Heart left ventricle (tissue), 16 donors: Measurements from ENCODE around the gene SERPINB6. TPM values are rescaled to one million over a fixed set of nuclear protein-coding genes. Genes with fewer than 3 reads are reported as not detected.
"Not testable (repeated sequence)": the region's sequence is repeated elsewhere in the genome, so short reads cannot be mapped to it uniquely, and the experiment has no call there.

Experiments
- ATAC-seq, 4 donors: fragments of 200-7000 bp; cut with Tn5 transposase; one replicate each; pipeline ENCODE4 v1.9.1; 2020 to 2022; ENCODE audit warnings: moderate library complexity in 4 of 4, mild to moderate bottlenecking in 3 of 4, moderate number of reproducible peaks in 1 of 4
- DNase-seq, 5 donors: peaks; one replicate each; pipeline ENCODE4 v3.0.0-alpha.2; 2020
- H3K27ac ChIP-seq, 12 donors: fragments of 200-600 bp; sonication (generic) in 4 of 12; one replicate each; pipeline versions ENCODE4 v1.5.0 to v1.8.0; 2016 to 2022; ENCODE audit warnings: mild to moderate bottlenecking in 2 of 12
- H3K27me3 ChIP-seq, 9 donors: fragments of 200-600 bp; sonication (generic) in 2 of 9; one replicate each; pipeline versions ENCODE4 v1.5.1 to v1.8.0; 2016 to 2022; ENCODE audit warnings: mild to moderate bottlenecking in 3 of 9
- H3K36me3 ChIP-seq, 9 donors: fragments of 200-600 bp; sonication (generic) in 2 of 9; one replicate each; pipeline versions ENCODE4 v1.5.0 to v1.8.0; 2018 to 2022; ENCODE audit warnings: mild to moderate bottlenecking in 2 of 9
- H3K4me1 ChIP-seq, 12 donors: fragments of 200-600 bp; sonication (generic) in 4 of 12; one replicate each; pipeline versions ENCODE4 v1.5.0 to v1.8.0; 2016 to 2022; ENCODE audit warnings: mild to moderate bottlenecking in 3 of 12
- H3K4me3 ChIP-seq, 12 donors: fragments of 200-600 bp; sonication (generic) in 4 of 12; one replicate each; pipeline versions ENCODE4 v1.5.0 to v1.8.0; 2017 to 2022; ENCODE audit warnings: mild to moderate bottlenecking in 9 of 12, moderate library complexity in 4 of 12
- H3K9me3 ChIP-seq, 12 donors: fragments of 200-600 bp; sonication (generic) in 4 of 12; one replicate each; pipeline versions ENCODE4 v1.5.0 to v1.8.0; 2016 to 2022; ENCODE audit warnings: mild to moderate bottlenecking in 1 of 12
- CTCF ChIP-seq, 12 donors: fragments of 200-600 bp; sonication (generic) in 4 of 12; IDR thresholded peaks; one replicate each; pipeline versions ENCODE4 v1.5.0 to v1.8.0; 2018 to 2022; ENCODE audit warnings: antibody characterized with exemption in 12 of 12, mild to moderate bottlenecking in 5 of 12
- POLR2A ChIP-seq, 2 donors: fragments of 450-650 bp; IDR thresholded peaks; one replicate each; pipeline ENCODE4 v1.6.1; 2017; ENCODE audit warnings: antibody characterized with exemption in 2 of 2, mild to moderate bottlenecking in 2 of 2, moderate library complexity in 2 of 2
- WGBS, 4 donors: extraction: QIAGEN DNeasy Blood & Tissue Kit in 2 of 4; methylation state at CpG; one replicate each; pipeline versions ENCODE4 v1.1.5 to v1.1.7; 2013 to 2018; 5-methylcytosine and 5-hydroxymethylcytosine counted together
- intact Hi-C, 10 donors: fragments of 100-400 bp; cut with DNase I; formaldehyde crosslinking; loops; one replicate each; pipeline versions ENCODE4 v1.11.1 to v1.14.2; 2022
- polyA plus RNA-seq, 2 donors: library from polyadenylated mRNA; stranded (reverse); fragments of 200-250 nt; gene quantifications; one replicate each; pipeline ENCODE4 v1.2.3, GENCODE V29; 2013
- total RNA-seq, 9 donors: library from RNA; depleted of rRNA in 2 of 9; stranded (reverse); fragments of >200 nt in 2 of 9; fragmentation: NEBNext Ultra II Directional in 3 of 9; extraction: Animal tissue kit (Norgen Biotek cat#: 25700) in 3 of 9; gene quantifications; one replicate each; pipeline versions ENCODE4 v1.1.0 to v1.2.4, GENCODE V29; 2016 to 2023
- donor health status: ischemic (EF 13 %, LVEDD 7.1; RV severe dilation, severe dysfunction).
- donor health status: healthy with polysubstance abuse.
- donor health status: DM: no; HTN: yes; CAD: no.
- donor health status: DM: no; HTN: no; CAD: no.
- donor health status: ischemic (EF 25% LVEDD 6.9; RV normal size, moderate dysfunction).
- donor health status: ischemic (EF 25% LVEDD 5.7; RV mildly dilated, moderate dysfunction).
- donor health status: healthy.
- donor health status: DM: yes; HTN: yes; CAD: no.
- donor health status: ischemic (EF 35%, LVEDD 5.7; RV mildly dilated, moderate dysfunction).
- donor health status: nonischemic (EF 11% LVEDD 7.7; RV severe dilation, severe dysfunction).
- donor health status: DM: yes; HTN: yes; CAD: no.
- donor health status: PGD.
- donor health status: ischemic (EF 29% LVEDD 5.4; RV normal size, mild dysfunction).
- donor health status: nonischemic (EF 23%, LVEDD 6.1; RV moderate dilation, normal function).

Gene SERPINB6
- total and polyA plus RNA-seq, 11 donors: 146 to 246 (median 186) TPM

DNA sequence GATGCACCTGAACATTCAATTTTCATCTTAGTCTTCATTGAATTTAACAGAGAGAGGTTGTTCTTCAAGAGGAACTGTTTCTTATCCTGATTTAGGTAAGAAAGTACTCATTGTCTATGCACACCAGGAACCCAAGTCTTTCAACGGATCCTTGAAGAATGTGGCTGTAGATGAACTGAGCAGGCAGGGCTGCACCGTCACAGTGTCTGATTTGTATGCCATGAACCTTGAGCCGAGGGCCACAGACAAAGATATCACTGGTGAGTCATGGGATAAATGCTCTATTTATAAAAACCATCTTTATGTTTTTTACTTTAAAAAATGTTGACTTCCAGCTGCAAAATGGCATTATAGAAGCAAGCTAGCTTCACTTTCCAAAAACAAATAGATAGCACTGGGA lies 38.6 kb upstream of the SERPINB6 start:
- TF ChIP-seq POLR2A (IDR thresholded peaks at IDR 0.05) (no peak), CTCF (IDR thresholded peaks at IDR 0.05) (no peak)
- DNase-seq: no peak
- Histone ChIP-seq H3K27me3 (no peaks in the 10 kb centered on the region), H3K27ac (no peak overlapping the region), H3K9me3 (peaks cover 0 to 26% (median 10%) of the 10 kb centered on the region in 12 donors), H3K36me3 (peaks cover 0 to 98% (median 89%) of the 10 kb centered on the region in 9 donors), H3K4me1 (peaks cover 0 to 6% (median 0%) of the 10 kb centered on the region in 12 donors), H3K4me3 (no peak overlapping the region)
- 87 to 89% (median 88%) methylated on average over 3 of the region's 3 CpGs for WGBS, 4 donors
- ATAC-seq: no peak
- intact Hi-C loops: no loop called here

DNA sequence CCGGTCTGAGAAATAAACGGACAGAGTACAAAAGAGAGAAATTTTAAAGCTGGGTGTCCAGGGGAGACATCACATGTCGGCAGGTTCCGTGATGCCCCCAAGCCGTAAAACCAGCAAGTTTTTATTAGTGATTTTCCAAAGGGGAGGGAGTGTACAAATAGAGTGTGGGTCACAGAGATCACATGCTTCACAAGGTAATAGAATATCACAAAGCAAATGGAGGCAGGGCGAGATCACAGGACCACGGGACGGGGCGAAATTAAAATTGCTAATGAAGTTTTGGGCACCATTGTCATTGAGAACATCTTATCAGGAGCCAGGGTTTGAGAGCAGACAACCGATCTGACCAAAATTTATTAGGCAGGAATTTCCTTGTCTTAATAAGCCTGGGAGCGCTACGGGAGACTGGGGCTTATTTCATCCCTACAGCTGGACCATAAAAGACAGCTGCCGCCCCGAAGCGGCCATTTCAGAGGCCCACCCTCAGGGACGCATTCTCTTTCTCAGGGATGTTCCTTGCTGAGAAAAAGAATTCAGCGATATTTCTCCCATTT lies 37.4 kb upstream of the SERPINB6 start:
- ATAC-seq, H3K4me3 ChIP-seq, H3K4me1 ChIP-seq, H3K27me3 ChIP-seq, H3K27ac ChIP-seq, intact Hi-C loops, DNase-seq: not testable (repeated sequence)
- Histone ChIP-seq H3K9me3 (peaks cover 0 to 26% (median 10%) of the 10 kb centered on the region in 12 donors), H3K36me3 (peaks cover 0 to 98% (median 86%) of the 10 kb centered on the region in 9 donors)
- 96 to 97% (median 97%) methylated on average over 17 of the region's 17 CpGs for WGBS, 4 donors

DNA sequence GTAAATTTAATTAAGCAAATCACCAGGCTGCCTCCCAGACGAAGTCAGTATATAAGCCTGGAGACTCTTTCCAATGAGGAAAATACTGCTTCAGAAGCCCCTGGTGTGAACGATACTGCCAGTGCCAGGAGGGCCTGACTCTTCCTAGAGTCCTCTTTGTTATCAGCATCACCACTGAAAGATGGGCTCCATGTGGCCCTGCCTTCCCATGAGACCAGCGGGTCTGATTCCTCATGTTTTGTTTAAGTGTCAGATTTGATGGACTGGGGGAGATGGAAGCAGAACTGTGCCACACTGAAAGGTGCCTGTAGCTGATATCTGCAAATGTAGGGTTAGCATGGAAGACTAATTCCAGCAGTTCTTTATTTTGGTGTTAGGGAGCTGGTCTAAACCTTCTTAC lies 36.2 kb upstream of the SERPINB6 start:
- Histone ChIP-seq H3K9me3 (peaks cover 0 to 26% (median 10%) of the 10 kb centered on the region in 12 donors), H3K4me3 (no peak overlapping the region), H3K27me3 (no peaks in the 10 kb centered on the region), H3K4me1 (peaks cover 0 to 4% (median 0%) of the 10 kb centered on the region in 12 donors), H3K36me3 (peaks cover 0 to 88% (median 82%) of the 10 kb centered on the region in 9 donors), H3K27ac (no peak overlapping the region)
- whole genome bisulfite sequencing, 4 donors: 87 to 94% (median 90%) methylated on average over 3 of the region's 3 CpGs
- DNase-seq (no peak), ATAC-seq (no peak)
- intact Hi-C loops: no loop called here
- TF ChIP-seq POLR2A (IDR thresholded peaks at IDR 0.05) (no peak), CTCF (IDR thresholded peaks at IDR 0.05) (no peak)

DNA sequence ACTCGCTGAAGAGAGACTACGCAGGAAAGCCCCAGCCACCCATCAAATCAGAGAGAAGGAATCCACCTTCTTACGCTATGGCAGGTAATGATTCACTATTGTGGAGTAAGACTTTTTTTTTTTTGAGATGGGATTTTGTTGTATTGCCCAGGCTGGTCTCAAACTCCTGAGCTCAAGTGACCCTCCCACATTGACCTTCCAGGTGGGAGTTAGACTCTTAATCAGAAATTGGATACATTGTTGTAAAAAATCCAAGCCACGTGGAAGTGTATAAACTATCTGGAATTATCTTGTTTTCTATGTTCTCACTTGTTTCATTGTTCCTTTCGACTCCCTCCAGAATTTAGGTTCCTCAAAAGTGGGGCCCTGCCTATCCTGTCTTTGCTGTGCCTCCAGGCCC lies 35.1 kb upstream of the SERPINB6 start:
- WGBS, 4 donors: 89 to 95% (median 92%) methylated on average over 5 of the region's 5 CpGs
- H3K4me3 ChIP-seq: no peak overlapping the region
- TF ChIP-seq CTCF (IDR thresholded peaks at IDR 0.05) (no peak), POLR2A (IDR thresholded peaks at IDR 0.05) (no peak)
- no peak overlapping the region for H3K27ac ChIP-seq
- H3K9me3 ChIP-seq: peaks cover 0 to 16% (median 5%) of the 10 kb centered on the region in 12 donors
- ATAC-seq (no peak), DNase-seq (no peak)
- peaks cover 0 to 15% (median 7%) of the 10 kb centered on the region in 12 donors for H3K4me1 ChIP-seq
- intact Hi-C loops: no loop called here
- peaks cover 0 to 80% (median 72%) of the 10 kb centered on the region in 9 donors for H3K36me3 ChIP-seq
- H3K27me3 ChIP-seq: no peaks in the 10 kb centered on the region

- intact Hi-C loops: no loop called here
- no peaks in the 10 kb centered on the region for H3K27me3 ChIP-seq
- WGBS, 4 donors: 91 to 98% (median 95%) methylated on average over 7 to 9 of the region's 9 CpGs
- H3K9me3 ChIP-seq: peaks cover 0 to 10% (median under 1%) of the 10 kb centered on the region in 12 donors
- peaks cover 0 to 21% (median 9%) of the 10 kb centered on the region in 12 donors for H3K4me1 ChIP-seq
- no peak overlapping the region for H3K27ac ChIP-seq
- TF ChIP-seq POLR2A (IDR thresholded peaks at IDR 0.05): no peak
- TF ChIP-seq CTCF (IDR thresholded peaks at IDR 0.05): no peak
- DNase-seq (no peak), ATAC-seq (no peak)
- peaks cover 0 to 74% (median 66%) of the 10 kb centered on the region in 9 donors for H3K36me3 ChIP-seq
- no peak overlapping the region for H3K4me3 ChIP-seq
Observed at GRCh38 chr6:3005874-3006273, 34.5 kb upstream of the SERPINB6 start.
